GM18502 (cell line): ENCODE data around the gene WNT7B.

Source experiments
- ATAC-seq: cut with Tn5 transposase; IDR thresholded peaks from one replicate; pipeline ENCODE4 v1.9.1; 2021; ENCODE audit warnings: mild to moderate bottlenecking; ENCODE audit not compliant: unreplicated experiment, poor library complexity

WNT7B gene

DNA sequence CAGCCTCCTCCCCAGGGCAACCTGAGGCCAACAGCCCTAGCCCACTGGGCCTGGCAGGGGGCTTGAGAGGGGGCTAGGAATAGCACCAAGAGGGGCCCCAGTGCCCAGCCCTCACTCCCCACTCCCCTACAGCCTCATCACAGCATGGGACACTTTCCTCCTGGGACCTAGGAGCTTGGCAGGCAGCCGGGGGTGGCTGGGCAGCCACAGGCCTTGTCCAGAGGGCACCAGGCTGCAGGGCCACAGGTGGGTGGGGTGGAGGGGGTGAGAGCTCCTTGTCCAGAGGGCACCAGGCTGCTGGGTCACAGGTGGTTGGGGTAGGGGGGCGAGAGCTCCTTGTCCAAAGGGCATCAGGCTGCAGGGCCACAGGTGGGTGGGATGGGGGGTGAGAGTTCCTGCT is 61.8 kb downstream of the WNT7B start:
- no peak for ATAC-seq

DNA sequence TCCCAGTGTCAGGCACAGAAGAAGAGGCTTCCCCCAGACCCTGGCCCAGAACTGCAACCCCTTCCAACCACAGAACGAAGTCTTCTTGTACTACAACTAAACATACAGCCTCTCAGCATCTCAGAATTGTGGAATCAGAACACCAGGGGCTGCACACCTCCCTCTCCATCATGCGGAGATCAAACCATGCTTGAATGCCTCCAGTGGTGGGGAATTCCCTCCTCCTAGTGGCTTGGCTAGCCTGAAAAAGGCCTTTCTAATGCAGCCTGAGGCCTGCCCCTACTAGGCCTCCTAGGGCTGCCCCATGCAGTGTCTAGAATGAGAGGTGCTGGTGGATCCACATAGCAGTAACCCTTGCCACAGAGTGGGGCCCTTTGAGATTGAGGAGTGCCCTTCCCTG is 62.7 kb downstream of the WNT7B start:
- ATAC-seq, result no peak

DNA sequence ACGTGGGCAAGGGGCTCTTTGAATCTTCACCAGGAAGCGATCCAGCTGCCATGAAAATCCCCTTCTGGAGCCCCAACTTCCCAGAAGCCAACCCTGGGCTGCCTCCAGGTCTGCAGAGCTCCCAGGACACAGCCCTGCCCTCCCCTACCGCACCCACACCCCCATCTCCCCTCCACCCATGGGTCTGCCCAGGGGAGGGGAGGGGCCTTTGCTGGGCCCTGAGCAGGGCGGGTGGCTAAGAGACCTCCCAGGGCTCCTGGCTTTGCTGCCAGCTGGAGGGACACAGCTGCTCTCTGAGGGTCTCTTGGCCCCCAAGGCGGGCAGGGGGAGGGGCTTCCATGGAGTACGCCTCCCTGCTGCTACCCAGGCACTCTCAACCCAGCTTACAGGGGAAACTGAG is 64.1 kb downstream of the WNT7B start:
- ATAC-seq, result no peak

DNA sequence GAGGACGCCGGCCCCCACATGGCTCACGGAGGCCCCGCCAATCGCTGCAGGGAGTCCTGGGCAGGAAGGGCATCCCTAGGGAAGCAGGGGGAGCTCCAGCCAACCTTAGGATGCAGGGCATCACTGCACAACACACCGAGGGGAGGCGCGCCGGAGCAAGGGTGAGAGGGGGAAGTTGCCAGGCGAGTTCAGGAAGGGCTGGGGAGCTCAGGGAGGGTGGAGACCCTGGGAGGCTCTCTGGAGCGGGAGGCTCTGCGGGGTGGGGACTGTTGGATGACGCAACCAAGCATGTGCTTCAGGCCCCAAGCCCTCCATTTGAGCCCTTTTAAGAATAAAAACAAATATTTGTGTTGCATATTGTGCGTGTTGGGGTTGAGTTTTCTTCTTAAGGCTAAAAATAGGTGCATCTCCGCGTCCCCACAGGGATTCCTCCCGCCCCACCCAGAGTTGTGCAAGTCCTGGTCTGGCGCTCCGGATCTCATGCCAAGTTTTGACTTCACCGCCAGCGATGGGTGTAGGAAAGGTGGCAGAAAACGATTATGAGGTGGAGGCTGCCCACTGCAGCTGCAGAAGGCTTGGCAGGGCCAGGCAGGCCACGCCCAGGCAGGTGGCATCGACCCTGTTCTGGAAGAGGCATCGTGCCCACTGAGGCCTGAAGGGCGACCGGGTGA is 65.2 kb downstream of the WNT7B start:
- no peak for ATAC-seq

DNA sequence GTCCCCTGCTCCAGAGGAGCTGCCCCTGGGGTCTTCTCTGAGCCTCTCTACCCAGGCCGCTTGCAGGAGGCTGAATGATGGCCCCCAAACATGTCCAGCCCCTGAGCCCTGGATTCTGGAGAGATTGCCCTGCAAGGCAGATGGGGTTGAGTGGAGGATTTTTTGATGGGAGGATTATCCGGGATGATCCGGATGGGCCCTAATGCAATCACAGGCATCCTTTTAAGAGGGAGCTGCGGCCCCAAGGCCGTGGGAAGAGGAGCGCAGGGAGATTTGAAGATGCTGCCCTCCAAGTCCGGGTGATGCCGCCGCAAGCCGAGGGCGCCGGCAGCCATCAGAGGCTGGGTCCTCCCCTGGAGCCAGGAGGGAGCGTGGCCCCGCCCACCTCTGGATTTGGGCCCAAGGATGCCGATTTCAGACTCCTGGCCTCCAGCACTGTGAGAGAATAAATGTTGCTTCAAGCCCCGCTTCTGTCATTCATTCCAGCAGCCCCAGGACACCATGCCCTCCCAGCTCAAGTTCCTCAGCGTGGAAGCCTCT is 66.0 kb downstream of the WNT7B start:
- no peak for ATAC-seq

DNA sequence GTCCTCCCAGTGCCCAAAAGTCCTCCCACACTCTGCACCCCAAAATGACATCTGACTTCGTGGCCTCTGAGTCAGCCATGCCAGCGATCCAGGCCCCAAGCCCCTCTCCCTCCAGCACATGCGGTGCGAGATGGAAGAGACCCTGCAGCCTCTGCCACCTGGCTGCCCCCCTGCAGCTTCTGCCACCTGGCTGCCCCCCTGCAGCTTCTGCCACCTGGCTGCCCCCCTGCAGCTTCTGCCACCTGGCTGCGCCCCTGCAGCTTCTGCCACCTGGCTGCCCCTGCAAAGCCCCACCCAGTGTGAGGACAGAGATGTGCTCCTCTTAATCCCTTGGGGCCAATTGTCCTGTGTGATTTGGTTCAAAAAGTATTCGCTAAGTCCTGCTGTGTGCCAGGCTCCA is 68.0 kb downstream of the WNT7B start:
- no peak for ATAC-seq

DNA sequence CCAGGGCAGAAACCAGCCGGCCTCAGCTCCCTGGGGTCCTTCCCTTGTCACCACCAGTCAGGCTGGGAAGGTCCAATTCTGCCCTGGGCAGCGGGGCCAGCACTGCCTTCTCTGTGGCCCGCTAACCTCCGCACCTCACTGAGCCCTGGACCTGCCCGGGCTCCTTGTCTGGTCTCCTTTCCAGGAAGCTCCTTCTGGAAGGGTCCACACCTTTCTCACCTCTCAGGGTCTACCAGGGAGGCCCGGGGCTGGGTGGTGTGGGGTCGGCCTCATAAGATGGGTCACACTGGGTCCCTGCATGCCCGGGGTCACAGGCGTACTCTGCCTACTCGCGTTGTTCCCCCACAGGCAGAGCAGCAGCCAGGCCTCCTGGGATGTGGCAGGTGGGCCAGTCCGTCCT is 69.0 kb downstream of the WNT7B start:
- ATAC-seq, result no peak

DNA sequence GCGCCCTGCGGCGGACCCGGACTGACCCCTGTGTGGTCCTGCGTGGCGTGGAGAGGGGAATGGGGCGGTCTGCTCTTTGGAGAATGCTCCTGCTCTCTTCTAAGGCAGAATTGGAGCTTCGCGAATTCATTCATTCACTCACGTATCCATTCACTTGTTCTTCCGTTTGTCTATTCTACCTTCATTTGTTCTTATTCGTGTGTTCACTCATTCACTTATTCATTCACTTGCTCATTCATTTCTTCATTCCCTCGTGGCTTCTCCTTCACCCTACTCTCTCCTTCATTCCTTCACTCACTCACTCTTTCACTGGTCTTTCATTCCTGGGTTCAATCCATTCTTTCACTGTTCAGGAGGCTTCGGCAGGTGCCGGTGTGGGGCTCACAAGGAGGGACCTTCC is 69.6 kb downstream of the WNT7B start:
- ATAC-seq, result no peak

DNA sequence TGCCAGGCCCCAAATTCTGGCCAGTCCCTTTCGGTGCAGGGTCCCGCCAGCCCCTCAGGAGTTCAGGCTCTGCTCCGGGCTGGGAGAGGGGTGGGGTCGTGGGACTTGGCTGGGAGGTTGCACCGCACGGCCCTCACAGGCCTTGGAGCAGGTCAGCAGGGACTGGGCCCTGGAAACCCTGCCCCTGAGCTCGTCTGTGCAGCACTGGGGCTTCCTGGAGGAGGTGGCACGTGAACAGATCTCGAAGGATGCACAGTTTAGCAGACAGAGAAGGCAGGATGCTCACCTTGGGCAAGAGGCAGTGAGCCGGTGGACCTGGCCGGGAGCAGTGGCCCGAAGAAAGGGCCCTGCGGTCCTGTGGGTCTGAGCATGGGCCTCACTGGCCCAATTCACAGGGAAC is 70.0 kb downstream of the WNT7B start:
- no peak for ATAC-seq

DNA sequence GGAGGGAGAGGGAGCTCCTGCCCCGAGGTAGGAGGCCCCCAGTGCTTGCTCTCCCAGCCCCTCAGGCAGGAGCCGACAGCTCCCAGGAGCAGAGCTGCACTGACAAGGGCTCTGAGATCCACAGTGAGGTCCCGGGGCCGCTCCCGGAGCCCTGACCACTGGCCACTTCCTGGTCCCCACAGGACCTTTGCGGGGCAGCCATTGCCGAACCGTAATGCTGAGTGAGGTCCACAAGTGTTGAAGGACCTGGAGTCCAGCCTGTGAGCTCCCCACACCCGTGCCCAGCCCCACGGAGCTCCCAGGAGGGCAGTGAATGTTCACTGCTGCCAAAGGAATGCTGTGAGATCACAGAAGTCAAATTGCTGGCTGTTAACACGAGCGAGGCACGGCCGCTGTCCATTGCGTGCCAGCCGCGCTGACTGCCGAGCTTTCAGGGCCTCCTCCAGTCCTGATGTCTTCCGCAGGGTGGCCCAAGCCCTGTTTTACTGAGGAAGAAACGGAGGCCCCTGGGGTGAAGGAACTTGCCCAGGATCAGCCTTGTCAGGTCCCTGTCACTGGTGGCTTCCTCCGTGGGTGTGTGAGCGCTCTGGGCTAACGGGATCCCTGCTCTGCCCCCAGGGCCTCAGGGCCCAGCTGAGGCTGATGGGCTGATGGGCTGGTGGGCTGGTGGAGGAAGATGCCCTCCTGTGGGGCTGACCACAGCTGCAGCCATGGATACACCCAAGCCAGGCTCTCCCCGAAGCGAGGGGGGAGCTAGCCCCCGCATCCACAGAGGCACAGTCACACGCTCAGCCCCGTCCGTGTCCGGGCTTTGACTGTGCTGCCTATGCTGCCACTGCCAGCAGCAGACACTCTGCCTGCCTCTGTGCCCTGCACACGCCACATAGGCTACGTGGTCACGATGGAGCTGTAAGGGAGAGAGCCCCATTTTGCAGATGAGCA is 70.8 kb downstream of the WNT7B start:
- no peak for ATAC-seq

DNA sequence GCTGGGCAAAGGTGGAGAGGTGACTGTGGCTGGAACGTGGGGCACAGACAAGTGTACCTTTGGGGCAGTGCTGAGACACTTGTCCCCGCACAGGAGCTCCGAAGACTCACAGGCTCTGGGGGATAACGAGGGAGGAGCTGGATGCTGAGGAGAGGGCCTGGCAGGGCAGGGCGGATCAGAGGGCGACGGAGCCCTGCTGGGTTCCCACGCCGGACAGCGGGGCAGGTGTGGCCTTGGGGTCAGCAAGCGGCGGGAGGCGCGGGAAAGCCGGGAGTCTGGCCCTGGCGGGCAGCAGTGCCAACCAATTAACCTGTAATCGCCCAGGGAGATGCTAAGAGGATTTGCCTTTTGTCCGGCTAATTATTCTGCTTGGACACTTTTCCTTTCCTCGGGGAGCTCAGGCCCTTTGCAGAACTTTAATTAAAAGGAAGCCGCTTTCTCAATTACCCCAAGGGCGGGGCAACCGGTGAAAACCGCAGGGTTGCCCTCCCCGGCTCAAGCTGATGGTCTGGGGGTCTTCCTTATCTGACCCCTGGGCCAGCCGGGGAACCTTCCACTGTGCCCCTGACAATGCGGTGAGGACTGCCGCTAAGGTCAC is 71.5 kb downstream of the WNT7B start:
- ATAC-seq, result no peak

DNA sequence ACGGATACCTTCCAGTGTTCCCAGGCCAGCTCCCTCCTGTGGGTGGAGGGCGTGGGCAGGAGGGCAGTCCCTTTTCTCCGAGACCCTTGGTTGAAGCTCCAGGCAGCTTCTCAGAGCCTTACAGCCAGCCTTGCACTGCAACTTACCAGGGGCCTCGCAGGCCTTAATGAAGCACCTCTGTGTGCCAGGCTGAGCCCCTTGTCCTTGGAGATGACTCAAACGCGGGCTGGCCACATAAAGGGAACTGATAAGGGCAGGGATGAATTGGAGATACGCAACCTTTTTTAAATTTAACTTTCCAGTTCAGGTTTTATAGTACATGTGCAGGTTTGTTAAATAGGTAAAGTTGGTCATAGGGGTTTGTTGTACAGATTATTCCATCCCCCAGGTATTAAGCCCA is 72.7 kb downstream of the WNT7B start:
- ATAC-seq, result no peak

DNA sequence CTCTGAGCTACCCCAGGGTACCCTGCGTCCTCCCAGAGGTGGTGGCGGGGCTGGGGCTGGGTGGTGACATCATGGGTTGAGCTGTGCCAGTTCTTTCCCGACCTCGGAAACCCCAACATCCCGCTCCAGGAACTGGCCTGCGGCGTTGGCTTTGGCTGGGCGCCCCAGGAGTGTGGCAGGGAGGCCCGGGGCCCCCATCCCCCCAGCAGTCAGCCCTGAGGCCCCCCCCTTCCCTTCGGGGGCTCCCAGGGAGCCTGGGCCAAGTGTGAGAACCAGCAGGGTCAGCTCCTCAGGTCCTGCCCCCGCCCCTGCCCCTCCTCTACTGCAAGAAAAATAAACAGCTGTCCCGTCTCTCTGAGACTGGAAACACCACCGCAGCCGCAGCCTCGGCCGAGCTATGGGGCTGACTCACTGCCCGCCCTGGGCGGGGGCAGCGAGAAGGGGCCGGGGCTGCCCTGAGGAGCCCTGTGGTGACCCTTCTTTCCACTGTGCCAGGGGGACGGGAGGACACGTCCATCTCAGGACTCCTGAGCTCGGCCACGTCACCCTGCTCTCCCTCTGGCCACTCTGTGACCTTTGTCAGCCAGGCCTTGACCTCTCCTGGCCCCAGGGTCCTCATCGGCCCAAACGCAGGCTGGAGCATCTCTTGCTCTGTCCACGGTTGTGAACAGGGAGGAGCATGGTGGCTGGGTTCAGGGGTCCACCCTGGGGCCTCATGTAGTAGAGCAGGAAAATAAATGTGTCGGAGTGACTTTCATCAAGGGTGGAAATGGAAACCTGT is 73.4 kb downstream of the WNT7B start:
- no peak for ATAC-seq

DNA sequence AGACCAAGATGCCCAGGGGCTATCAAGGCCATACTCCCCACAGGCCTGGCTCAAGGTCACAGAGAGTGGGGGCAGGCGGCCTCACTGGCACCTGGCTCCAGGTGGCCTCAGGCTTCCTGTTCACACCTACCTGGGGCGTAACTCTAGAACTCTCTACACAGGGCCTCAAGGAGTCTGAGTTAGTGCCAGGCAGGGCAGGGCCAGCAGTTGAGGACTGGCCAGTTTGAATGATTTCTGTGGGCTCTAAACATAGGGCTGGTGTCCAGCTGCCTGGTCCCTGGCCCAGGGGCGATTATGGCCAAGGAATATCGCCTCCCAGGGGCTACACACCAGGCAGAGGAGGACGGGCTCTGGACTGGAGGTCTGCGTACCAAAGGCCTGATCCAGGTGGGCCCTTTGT is 79.2 kb downstream of the WNT7B start:
- no peak for ATAC-seq

DNA sequence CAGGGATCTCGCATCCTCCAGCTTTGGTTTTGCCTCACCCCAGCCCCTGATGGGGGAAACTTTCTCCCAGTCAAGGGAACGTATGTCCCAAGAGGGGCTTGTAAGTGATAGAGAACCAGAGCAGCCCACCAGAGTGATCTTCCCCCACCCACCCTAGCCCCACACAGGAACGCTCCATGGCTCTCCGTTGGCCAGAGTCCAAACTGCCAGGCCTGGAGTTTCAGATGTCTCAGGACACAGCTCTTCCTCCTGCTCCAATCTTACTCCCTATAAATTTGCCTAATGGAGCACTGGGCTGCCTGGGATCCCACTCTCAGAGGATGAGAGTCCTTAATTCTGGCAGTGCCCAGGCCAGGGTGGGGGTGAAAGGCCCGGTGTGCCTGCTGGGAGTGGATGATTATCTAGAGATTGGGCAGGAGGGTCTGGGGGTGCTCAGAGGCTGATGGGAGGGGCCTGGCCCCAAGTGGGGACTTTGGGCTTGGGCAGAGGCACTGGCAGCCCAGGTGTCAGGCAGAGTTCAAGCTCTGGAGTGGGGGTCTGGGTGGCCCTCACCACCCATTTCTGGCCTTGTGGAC is 79.9 kb downstream of the WNT7B start:
- no peak for ATAC-seq

DNA sequence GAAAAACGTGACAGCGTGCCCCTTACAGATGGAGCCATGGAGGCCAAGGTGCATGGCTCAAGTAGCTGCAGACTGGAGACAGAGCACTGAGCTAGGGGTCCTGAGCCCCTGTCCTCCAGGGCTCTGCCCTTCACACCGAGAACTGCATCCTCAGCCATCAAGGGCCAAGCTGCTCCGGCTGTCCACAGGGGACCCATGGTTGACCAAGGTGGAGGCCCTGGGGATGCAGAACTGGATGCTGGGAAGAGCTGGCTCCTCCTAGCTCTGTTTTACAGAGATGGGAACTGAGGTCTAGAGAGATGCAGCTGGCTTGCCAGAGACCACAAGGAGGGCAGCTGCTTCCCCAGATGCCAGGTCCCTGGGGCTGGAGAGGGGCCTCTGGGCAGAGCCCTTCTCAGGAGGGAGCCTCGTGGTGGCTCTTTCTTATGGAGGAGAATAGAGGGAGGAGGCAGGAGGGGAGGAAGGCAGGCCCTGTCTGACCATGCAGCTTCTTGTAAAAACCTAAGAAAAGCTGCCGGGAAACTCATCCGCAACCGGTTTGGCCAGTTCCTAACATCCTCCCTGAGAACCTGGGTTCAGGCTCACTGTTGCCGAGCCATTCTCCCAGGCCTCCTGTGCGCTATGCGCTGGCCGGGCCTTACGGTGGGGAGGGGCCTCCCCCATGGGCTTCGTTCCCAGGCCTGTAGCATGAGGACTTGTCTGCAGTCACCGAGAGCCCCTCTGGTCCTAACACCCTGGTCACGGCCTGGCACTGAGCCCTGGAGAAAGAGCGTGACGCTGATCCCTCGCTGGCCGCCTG is 80.6 kb downstream of the WNT7B start:
- ATAC-seq, result no peak

DNA sequence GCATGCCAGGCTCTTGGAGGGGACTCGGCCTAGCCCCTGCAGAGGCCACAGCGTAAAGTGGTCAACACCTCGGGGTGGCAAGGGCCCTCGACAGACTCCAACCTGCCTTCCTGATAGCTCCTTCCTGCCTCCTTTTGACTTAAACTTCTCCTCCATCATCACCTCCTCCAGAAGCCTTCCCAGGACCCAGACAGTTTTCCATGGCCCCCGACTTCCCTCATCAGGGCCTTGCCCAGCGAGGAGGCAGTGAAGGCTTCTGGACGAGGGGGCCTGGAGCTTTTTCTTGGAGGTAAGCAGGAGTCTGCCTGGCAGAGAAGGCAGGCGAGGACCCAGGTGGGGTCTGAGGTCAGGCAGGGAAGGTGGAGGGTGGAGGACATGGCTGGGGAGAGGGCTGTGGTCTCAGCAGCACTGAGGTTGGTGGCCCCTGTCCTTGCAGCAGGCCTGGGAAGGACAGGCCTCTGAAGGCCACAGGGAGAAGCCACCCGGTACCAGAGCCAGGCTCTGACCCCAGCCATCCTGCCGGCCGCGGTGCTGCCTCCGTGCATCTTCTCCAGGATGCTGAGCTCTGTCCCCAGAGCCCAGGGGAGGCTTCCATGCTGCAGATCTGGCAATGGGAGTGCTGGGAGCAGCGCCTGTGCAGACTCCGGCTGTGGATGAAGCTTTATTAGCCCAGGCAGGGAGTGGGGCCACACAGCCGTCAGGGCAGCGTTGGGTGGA is 81.4 kb downstream of the WNT7B start:
- no peak for ATAC-seq

DNA sequence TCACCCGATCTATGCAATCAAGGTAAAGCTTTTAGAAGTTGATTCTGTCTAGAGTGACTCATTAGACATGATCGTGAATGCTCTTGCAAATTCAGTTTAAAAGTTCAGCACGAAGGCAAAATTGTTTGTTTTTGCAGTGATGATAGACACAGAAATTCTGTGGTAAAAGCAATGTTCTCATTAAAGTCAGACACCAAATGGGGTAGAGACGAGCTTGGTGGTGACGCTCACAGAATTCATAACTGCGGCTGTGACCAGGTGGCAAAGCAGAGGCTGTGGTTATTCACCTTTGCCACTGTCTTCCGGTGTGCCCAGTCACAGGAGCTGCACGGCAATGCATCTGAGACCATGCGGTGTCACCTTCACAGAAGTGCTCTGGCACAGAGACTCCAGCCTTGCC is 83.4 kb downstream of the WNT7B start:
- ATAC-seq, result no peak
